Kidney tubule cell (primary cell): ENCODE data around the gene TMEM238.

ENCODE experiments used
- DNase-seq: peaks from one replicate; pipeline ENCODE4 v3.0.0-alpha.2; 2018; ENCODE audit warnings: low spot score

Gene TMEM238

GRCh38 chr19:55377356-55378131 is 6.5 kb downstream of the TMEM238 start:
- DNase-seq: no peak

- no peak for DNase-seq
Observed at GRCh38 chr19:55376241-55376933, 7.7 kb downstream of the TMEM238 start, which contains the start of gene TMEM190. Gene TMEM190, plus strand, starts transcription at chr19:55376826. Its CDS starts 28 bp downstream, at chr19:55376854.

GRCh38 chr19:55373993-55374757 is 9.9 kb downstream of the TMEM238 start:
- DNase-seq: peak; percentile 85

- DNase-seq: peak; percentile 54
Observed at GRCh38 chr19:55373306-55373992, 10.6 kb downstream of the TMEM238 start.

- DNase-seq: peak; percentile 89
Observed at GRCh38 chr19:55372316-55373081, 11.6 kb downstream of the TMEM238 start.

- peak; percentile 87 for DNase-seq
Observed at GRCh38 chr19:55370305-55370988, 13.6 kb downstream of the TMEM238 start, which contains the start of gene IL11. Gene IL11, minus strand, starts transcription at chr19:55370463. Its CDS starts 153 bp downstream, at chr19:55370310.

- peak; percentile 74 for DNase-seq
Observed at GRCh38 chr19:55369653-55370304, 14.3 kb downstream of the TMEM238 start.

- peak; percentile 63 for DNase-seq
Observed at GRCh38 chr19:55368701-55369563, 15.2 kb downstream of the TMEM238 start.

- DNase-seq: no peak
Observed at GRCh38 chr19:55368106-55368505, 16.0 kb downstream of the TMEM238 start.

GRCh38 chr19:55366790-55367189 is 17.3 kb downstream of the TMEM238 start:
- DNase-seq: no peak

GRCh38 chr19:55365964-55366363 is 18.1 kb downstream of the TMEM238 start:
- DNase-seq: no peak

- DNase-seq: no peak
Observed at GRCh38 chr19:55365245-55365644, 18.8 kb downstream of the TMEM238 start.

GRCh38 chr19:55362990-55363716 is 20.9 kb downstream of the TMEM238 start, which contains the start of gene GARIN5B:
Gene GARIN5B, minus strand, starts transcription at chr19:55363260. Its CDS starts 194 bp downstream, at chr19:55363066.
- DNase-seq: peak; percentile 28

GRCh38 chr19:55362174-55362989 is 21.7 kb downstream of the TMEM238 start:
- DNase-seq: no peak

GRCh38 chr19:55360902-55361301 is 23.2 kb downstream of the TMEM238 start:
- DNase-seq: no peak

- DNase-seq: peak; percentile 34
Observed at GRCh38 chr19:55358943-55359908, 24.9 kb downstream of the TMEM238 start.
